ENCODE measurements around the gene DPY19L1.

DPY19L1 gene

GRCh38 chr7:35032166-35032565 lies 5.1 kb downstream of the DPY19L1 start:
- Histone ChIP-seq H2BK5ac (ENCODE audit: low read depth, low read length, poor library complexity, severe bottlenecking) (no peak overlapping the region), H2AK5ac (ENCODE audit: low read length, severe bottlenecking) (no peak overlapping the region), H3K4me1 (ENCODE audit: control insufficient read depth, insufficient read depth, low read depth, low read length) (peaks cover 1% of the 10 kb centered on the region), H3K79me1 (replicated peaks; ENCODE audit: low read length, poor library complexity, severe bottlenecking) (peaks cover 7% of the 10 kb centered on the region), H3K4me3 (ENCODE audit: insufficient read depth in 1 of 2, low read depth in 1 of 2, low read length in 2 of 2) (no peak overlapping the region), H2BK120ac (ENCODE audit: low read depth, low read length) (no peak overlapping the region), H2BK15ac (ENCODE audit: low read depth, poor library complexity, severe bottlenecking) (no peak overlapping the region), H3K23ac (ENCODE audit: low read length in 2 of 2) (no peak overlapping the region), H4K91ac (ENCODE audit: low read length) (no peak overlapping the region), H3K36me3 (ENCODE audit: control insufficient read depth in 1 of 2, insufficient read depth in 2 of 2, low read depth in 1 of 2, low read length in 2 of 2) (no peaks in the 10 kb centered on the region), H3K18ac (ENCODE audit: low read depth in 1 of 2, low read length in 2 of 2) (no peak overlapping the region), H4K8ac (ENCODE audit: low read length) (no peak overlapping the region), H3K27me3 (ENCODE audit: control insufficient read depth in 1 of 2, insufficient read depth in 1 of 2, low read length in 2 of 2) (no peaks in the 10 kb centered on the region), H3K9me3 (ENCODE audit: control insufficient read depth, low read length) (no peaks in the 10 kb centered on the region), H3K4ac (ENCODE audit: low read depth in 1 of 2, low read length in 2 of 2) (no peak overlapping the region), H3K14ac (ENCODE audit: low read length in 2 of 2) (no peak overlapping the region), H3K4me2 (ENCODE audit: low read length, poor library complexity, severe bottlenecking) (no peak overlapping the region), H3K27ac (ENCODE audit: low read length, poor library complexity, severe bottlenecking) (no peak overlapping the region), H2AFZ (ENCODE audit: low read depth, low read length) (no peak overlapping the region), H3K9ac (ENCODE audit: low read length) (no peak overlapping the region), H2BK12ac (ENCODE audit: low read length in 2 of 2) (no peak overlapping the region)
- no peak for DNase-seq
- no CpG with 5 or more reads among the region's 1 CpG for WGBS

- no peak overlapping the region for H2BK15ac ChIP-seq (ENCODE audit: low read depth, poor library complexity, severe bottlenecking)
- no peak overlapping the region for H2AK5ac ChIP-seq (ENCODE audit: low read length, severe bottlenecking)
- H3K4ac ChIP-seq (ENCODE audit: low read depth in 1 of 2, low read length in 2 of 2) = no peak overlapping the region
- WGBS = 100% methylated on average over 1 of the region's 2 CpGs
- H3K9me3 ChIP-seq (ENCODE audit: control insufficient read depth, low read length) = no peaks in the 10 kb centered on the region
- H2BK5ac ChIP-seq (ENCODE audit: low read depth, low read length, poor library complexity, severe bottlenecking) = no peak overlapping the region
- no peak for DNase-seq
- H3K14ac ChIP-seq (ENCODE audit: low read length in 2 of 2) = no peak overlapping the region
- no peak overlapping the region for H2BK12ac ChIP-seq (ENCODE audit: low read length in 2 of 2)
- no peaks in the 10 kb centered on the region for H3K27me3 ChIP-seq (ENCODE audit: control insufficient read depth in 1 of 2, insufficient read depth in 1 of 2, low read length in 2 of 2)
- H3K4me3 ChIP-seq (ENCODE audit: insufficient read depth in 1 of 2, low read depth in 1 of 2, low read length in 2 of 2) = no peak overlapping the region
- no peak overlapping the region for H4K91ac ChIP-seq (ENCODE audit: low read length)
- no peak overlapping the region for H3K4me2 ChIP-seq (ENCODE audit: low read length, poor library complexity, severe bottlenecking)
- H3K79me1 ChIP-seq (replicated peaks; ENCODE audit: low read length, poor library complexity, severe bottlenecking) = peaks cover 11% of the 10 kb centered on the region
- H3K9ac ChIP-seq (ENCODE audit: low read length) = no peak overlapping the region
- H3K18ac ChIP-seq (ENCODE audit: low read depth in 1 of 2, low read length in 2 of 2) = no peak overlapping the region
- H3K27ac ChIP-seq (ENCODE audit: low read length, poor library complexity, severe bottlenecking) = no peak overlapping the region
- no peak overlapping the region for H2AFZ ChIP-seq (ENCODE audit: low read depth, low read length)
- no peak overlapping the region for H3K23ac ChIP-seq (ENCODE audit: low read length in 2 of 2)
- H2BK120ac ChIP-seq (ENCODE audit: low read depth, low read length) = no peak overlapping the region
- no peak overlapping the region for H4K8ac ChIP-seq (ENCODE audit: low read length)
- peaks cover 1% of the 10 kb centered on the region for H3K4me1 ChIP-seq (ENCODE audit: control insufficient read depth, insufficient read depth, low read depth, low read length)
- no peaks in the 10 kb centered on the region for H3K36me3 ChIP-seq (ENCODE audit: control insufficient read depth in 1 of 2, insufficient read depth in 2 of 2, low read depth in 1 of 2, low read length in 2 of 2)
Observed at GRCh38 chr7:35030848-35031247, 6.4 kb downstream of the DPY19L1 start.

- H3K14ac ChIP-seq (ENCODE audit: low read length in 2 of 2) = no peak overlapping the region
- H3K4ac ChIP-seq (ENCODE audit: low read depth in 1 of 2, low read length in 2 of 2) = no peak overlapping the region
- DNase-seq = no peak
- H3K79me1 ChIP-seq (replicated peaks; ENCODE audit: low read length, poor library complexity, severe bottlenecking) = peaks cover 11% of the 10 kb centered on the region
- no peak overlapping the region for H4K8ac ChIP-seq (ENCODE audit: low read length)
- H2BK5ac ChIP-seq (ENCODE audit: low read depth, low read length, poor library complexity, severe bottlenecking) = no peak overlapping the region
- no peaks in the 10 kb centered on the region for H3K36me3 ChIP-seq (ENCODE audit: control insufficient read depth in 1 of 2, insufficient read depth in 2 of 2, low read depth in 1 of 2, low read length in 2 of 2)
- no peak overlapping the region for H3K4me2 ChIP-seq (ENCODE audit: low read length, poor library complexity, severe bottlenecking)
- no peak overlapping the region for H3K18ac ChIP-seq (ENCODE audit: low read depth in 1 of 2, low read length in 2 of 2)
- H2BK120ac ChIP-seq (ENCODE audit: low read depth, low read length) = no peak overlapping the region
- H3K27me3 ChIP-seq (ENCODE audit: control insufficient read depth in 1 of 2, insufficient read depth in 1 of 2, low read length in 2 of 2) = no peaks in the 10 kb centered on the region
- no peak overlapping the region for H3K9ac ChIP-seq (ENCODE audit: low read length)
- no peaks in the 10 kb centered on the region for H3K4me1 ChIP-seq (ENCODE audit: control insufficient read depth, insufficient read depth, low read depth, low read length)
- WGBS = 53% methylated on average over 1 of the region's 1 CpG
- no peak overlapping the region for H2AK5ac ChIP-seq (ENCODE audit: low read length, severe bottlenecking)
- no peak overlapping the region for H2AFZ ChIP-seq (ENCODE audit: low read depth, low read length)
- H3K9me3 ChIP-seq (ENCODE audit: control insufficient read depth, low read length) = no peaks in the 10 kb centered on the region
- no peak overlapping the region for H3K4me3 ChIP-seq (ENCODE audit: insufficient read depth in 1 of 2, low read depth in 1 of 2, low read length in 2 of 2)
- H3K23ac ChIP-seq (ENCODE audit: low read length in 2 of 2) = no peak overlapping the region
- no peak overlapping the region for H3K27ac ChIP-seq (ENCODE audit: low read length, poor library complexity, severe bottlenecking)
- no peak overlapping the region for H4K91ac ChIP-seq (ENCODE audit: low read length)
- H2BK15ac ChIP-seq (ENCODE audit: low read depth, poor library complexity, severe bottlenecking) = no peak overlapping the region
- H2BK12ac ChIP-seq (ENCODE audit: low read length in 2 of 2) = no peak overlapping the region
Observed at GRCh38 chr7:35029311-35029710, 8.0 kb downstream of the DPY19L1 start.

- Histone ChIP-seq H2BK120ac (ENCODE audit: low read depth, low read length) (no peak overlapping the region), H3K9me3 (ENCODE audit: control insufficient read depth, low read length) (no peaks in the 10 kb centered on the region), H4K91ac (ENCODE audit: low read length) (no peak overlapping the region), H2BK15ac (ENCODE audit: low read depth, poor library complexity, severe bottlenecking) (no peak overlapping the region), H3K14ac (ENCODE audit: low read length in 2 of 2) (no peak overlapping the region), H3K23ac (ENCODE audit: low read length in 2 of 2) (no peak overlapping the region), H3K27ac (ENCODE audit: low read length, poor library complexity, severe bottlenecking) (no peak overlapping the region), H2BK5ac (ENCODE audit: low read depth, low read length, poor library complexity, severe bottlenecking) (no peak overlapping the region), H3K36me3 (ENCODE audit: control insufficient read depth in 1 of 2, insufficient read depth in 2 of 2, low read depth in 1 of 2, low read length in 2 of 2) (no peaks in the 10 kb centered on the region), H3K27me3 (ENCODE audit: control insufficient read depth in 1 of 2, insufficient read depth in 1 of 2, low read length in 2 of 2) (no peaks in the 10 kb centered on the region), H3K18ac (ENCODE audit: low read depth in 1 of 2, low read length in 2 of 2) (no peak overlapping the region), H2BK12ac (ENCODE audit: low read length in 2 of 2) (no peak overlapping the region), H4K8ac (ENCODE audit: low read length) (no peak overlapping the region), H3K79me1 (replicated peaks; ENCODE audit: low read length, poor library complexity, severe bottlenecking) (peaks cover 14% of the 10 kb centered on the region), H3K4me1 (ENCODE audit: control insufficient read depth, insufficient read depth, low read depth, low read length) (peaks cover 1% of the 10 kb centered on the region), H2AFZ (ENCODE audit: low read depth, low read length) (no peak overlapping the region), H3K4me2 (ENCODE audit: low read length, poor library complexity, severe bottlenecking) (no peak overlapping the region), H2AK5ac (ENCODE audit: low read length, severe bottlenecking) (no peak overlapping the region), H3K4ac (ENCODE audit: low read depth in 1 of 2, low read length in 2 of 2) (no peak overlapping the region), H3K4me3 (ENCODE audit: insufficient read depth in 1 of 2, low read depth in 1 of 2, low read length in 2 of 2) (no peak overlapping the region), H3K9ac (ENCODE audit: low read length) (no peak overlapping the region)
- no peak for DNase-seq
Observed at GRCh38 chr7:35026150-35026549, 11.1 kb downstream of the DPY19L1 start.

Measured in mesenchymal stem cell (in vitro differentiated cells and primary cell).